HepG2 (cell line): ENCODE results near the gene TBXA2R. TPM values are rescaled to one million over a fixed set of nuclear protein-coding genes. Genes with fewer than 3 reads are reported as not detected.

Experiments
- ATAC-seq: fragments of 200-7000 bp; cut with Tn5 transposase; 3 replicates; pipeline ENCODE4 v1.9.1; 2020; ENCODE audit warnings: mild to moderate bottlenecking, moderate library complexity
- BruUV-seq: library from RNA; stranded (reverse); fragments of 400-500 nt; replicated peaks from 2 replicates; lab custom pipeline; 2021; lab: Mats Ljungman, UMichigan
- CTCF ChIA-PET: fragments of 300-600 bp; formaldehyde crosslinking; extraction: SDS; loops from one replicate; lab custom pipeline; 2021; ENCODE audit warnings: low total read pairs, inconsistent platforms, low intra/inter-chr PET ratio; lab: Yijun Ruan, JAX
- POLR2A ChIA-PET: fragments of 350-600 bp; sonication (Branson Sonifier 250); formaldehyde crosslinking; loops from one replicate; lab custom pipeline; 2020; ENCODE audit warnings: antibody characterized with exemption, inconsistent platforms; lab: Yijun Ruan, JAX
- DNase-seq: peaks from one replicate; pipeline ENCODE4 v3.0.0-alpha.2; 2015; ENCODE audit warnings: low spot score
- FAIRE-seq: peaks from 3 replicates; lab custom pipeline; 2011; peaks lifted over from hg19 to GRCh38; lab: Jason Lieb, UNC
- H2AFZ ChIP-seq: one replicate; pipeline ENCODE4 v1.6.1; 2011; ENCODE audit warnings: low read length, inconsistent platforms
- H3K27ac ChIP-seq: fragments of 300-600 bp; 3 replicates; pipeline ENCODE4 v1.8.0; 2011; ENCODE audit warnings: mixed run types, mild to moderate bottlenecking, mixed read lengths, low read length, inconsistent platforms; ENCODE audit not compliant: insufficient read depth; ENCODE audit errors: extremely low read length
- H3K27me3 ChIP-seq, 2 experiments: fragments of 200-600 bp in 1 of 2; 2 replicates in 1 of 2; 3 replicates in 1 of 2; pipeline versions ENCODE4 v1.6.0 to v1.8.0; 2011; ENCODE audit warnings: low read length in 2 of 2, mild to moderate bottlenecking in 2 of 2, moderate library complexity in 2 of 2, inconsistent platforms in 1 of 2; ENCODE audit not compliant: insufficient read depth in 2 of 2, control insufficient read depth in 1 of 2
- H3K36me3 ChIP-seq, 2 experiments: fragments of 200-600 bp in 1 of 2; replicated peaks in 1 of 2; 2 replicates in 1 of 2; 3 replicates in 1 of 2; pipeline versions ENCODE4 v1.5.1 to v1.8.0; 2011; ENCODE audit warnings: low read length in 2 of 2, inconsistent platforms in 1 of 2; ENCODE audit not compliant: insufficient read depth in 2 of 2, control insufficient read depth in 1 of 2
- H3K4me1 ChIP-seq: 2 replicates; pipeline ENCODE4 v1.5.1; 2012; ENCODE audit warnings: low read length, inconsistent platforms; ENCODE audit not compliant: insufficient read depth
- H3K4me2 ChIP-seq: 2 replicates; pipeline ENCODE4 v1.6.0; 2011; ENCODE audit warnings: low read depth, low read length, inconsistent platforms
- H3K4me3 ChIP-seq, 3 experiments: fragments of 200-600 bp in 1 of 3; sonication (generic), shearing (Covaris generic) in 1 of 3; replicated peaks in 1 of 3; 2 replicates each; pipeline ENCODE4 v1.5.1; 2011 to 2016; ENCODE audit warnings: low read length in 3 of 3, inconsistent platforms in 2 of 3, low read depth in 2 of 3, mild to moderate bottlenecking in 2 of 3, control low read depth in 1 of 3, mixed read lengths in 1 of 3; ENCODE audit not compliant: insufficient read depth in 1 of 3
- H3K79me2 ChIP-seq: one replicate; pipeline ENCODE4 v1.6.1; 2011; ENCODE audit warnings: low read length, inconsistent platforms; ENCODE audit not compliant: insufficient read depth
- H3K9ac ChIP-seq: 2 replicates; pipeline ENCODE4 v1.6.0; 2011; ENCODE audit warnings: mild to moderate bottlenecking, low read depth, low read length, inconsistent platforms; ENCODE audit not compliant: insufficient read depth
- H3K9me3 ChIP-seq: 2 replicates; pipeline ENCODE4 v1.5.1; 2012; ENCODE audit warnings: mild to moderate bottlenecking, low read length
- H4K20me1 ChIP-seq: 2 replicates; pipeline ENCODE4 v1.6.0; 2011; ENCODE audit warnings: inconsistent platforms, mild to moderate bottlenecking, low read length, moderate library complexity; ENCODE audit not compliant: insufficient read depth
- AGO2 ChIP-seq: fragments of 200-400 bp; formaldehyde crosslinking; optimal IDR thresholded peaks from 2 replicates; pipeline ENCODE3; 2017; ENCODE audit warnings: mild to moderate bottlenecking, low read depth, low read length, moderate library complexity
- DRAP1 ChIP-seq: IDR thresholded peaks from 2 replicates; pipeline ENCODE4 v1.6.1; 2016; ENCODE audit warnings: missing genetic modification reagents, missing compliant biosample characterization
- HOXA3 ChIP-seq: sonication (generic); formaldehyde crosslinking; IDR thresholded peaks from 2 replicates; pipeline ENCODE4 v1.5.0; 2020; ENCODE audit warnings: missing genetic modification reagents
- SOX13 ChIP-seq, 3 experiments: fragments of 450-650 bp in 1 of 3; sonication (generic) in 1 of 3; formaldehyde crosslinking in 1 of 3; IDR thresholded peaks in 2 of 3; conservative IDR thresholded peaks in 1 of 3; 2 replicates each; pipeline versions ENCODE4 v1.5.0 to v1.6.1; 2016 to 2020; ENCODE audit warnings: antibody characterized with exemption in 1 of 3, mild to moderate bottlenecking in 1 of 3, missing compliant biosample characterization in 1 of 3, missing genetic modification reagents in 1 of 3, moderate library complexity in 1 of 3
- ZBTB7A ChIP-seq: sonication (generic); formaldehyde crosslinking; IDR thresholded peaks from 2 replicates; pipeline ENCODE4 v1.8.0; 2022; ENCODE audit warnings: mild to moderate bottlenecking, missing genetic modification reagents
- ZNF10 ChIP-seq: sonication (generic); formaldehyde crosslinking; IDR thresholded peaks from 2 replicates; pipeline ENCODE4 v1.4.0; 2020; ENCODE audit warnings: mild to moderate bottlenecking, low read depth, missing genetic modification reagents, borderline replicate concordance
- ZNF883 ChIP-seq: sonication (generic); formaldehyde crosslinking; IDR thresholded peaks from 2 replicates; pipeline ENCODE4 v1.5.1; 2020; ENCODE audit warnings: mild to moderate bottlenecking, missing genetic modification reagents; ENCODE audit errors: not compliant biosample characterization
- WGBS: methylation state at CpG from one replicate; pipeline ENCODE4 v1.1.6; 2017; ENCODE audit warnings: low lambda C conversion rate; 5-methylcytosine and 5-hydroxymethylcytosine counted together
- in situ Hi-C: cut with HindIII; loops from 2 replicates; pipeline ENCODE4 v1.10.0; 2017; ENCODE audit warnings: low pct_unique_long_range_greater_than_20kb; ENCODE audit not compliant: extremely low pct_ligation_motif_present
- intact Hi-C: fragments of 100-400 bp; cut with micrococcal nuclease; formaldehyde crosslinking; loops from one replicate; pipeline ENCODE4 v1.10.0; 2022; ENCODE audit not compliant: unreplicated experiment
- polyA plus RNA-seq, 8 experiments: library from polyadenylated mRNA; depleted of rRNA in 3 of 8; stranded (reverse) in 7 of 8; unstranded in 1 of 8; fragments of >200 nt; fragmentation: Illumina TruSeq in 4 of 8; extraction: Trizol in 4 of 8; gene quantifications; 2 replicates each; pipeline versions ENCODE4 v1.2.1 to v1.2.3, GENCODE V29; 2011 to 2016; ENCODE audit warnings: low read depth in 4 of 8, missing spikeins in 1 of 8, mixed read lengths in 1 of 8; ENCODE audit not compliant: insufficient read depth in 1 of 8
- total RNA-seq, 5 experiments: library from RNA; depleted of rRNA; stranded (reverse); fragments of >200 nt; fragmentation: Illumina TruSeq; extraction: Trizol; gene quantifications; 2 replicates each; pipeline ENCODE4 v1.2.3, GENCODE V29; 2016; ENCODE audit warnings: low read depth in 1 of 5

The TBXA2R gene
- total and polyA plus RNA-seq, 2 of the 13 experiments (the other 11 are each of a cell fraction or from before 2014, with no cell fraction given) = 0.09 TPM; not detected in 1

GRCh38 chr19:3636962-3637361 is 30.3 kb upstream of the TBXA2R start:
- no TSS peak for BruUV-seq
- ATAC-seq (no peak), DNase-seq (no peak), FAIRE-seq (no peak)
- H3K4me1 ChIP-seq = no peaks in the 10 kb centered on the region
- H3K27me3 ChIP-seq = no peaks in the 10 kb centered on the region
- TF ChIP-seq AGO2 = peak; percentile 26
- no peak for TF ChIP-seq HOXA3 (CRISPR knock-in tag)
- POLR2A ChIA-PET = no interaction called here
- H3K9me3 ChIP-seq = no peaks in the 10 kb centered on the region
- H3K79me2 ChIP-seq = no peaks in the 10 kb centered on the region
- no peaks in the 10 kb centered on the region for H4K20me1 ChIP-seq
- intact Hi-C loops = no loop called here
- H3K4me2 ChIP-seq = no peak overlapping the region
- H3K9ac ChIP-seq = no peak overlapping the region
- WGBS = 87% methylated on average over 5 of the region's 20 CpGs
- H3K27ac ChIP-seq = no peak overlapping the region
- CTCF ChIA-PET = no interaction called here
- H3K4me3 ChIP-seq = no peak overlapping the region
- peaks cover 2 to 3% of the 10 kb centered on the region in 2 experiments; a peak in 2 of 5 replicates for H3K36me3 ChIP-seq
- no peak overlapping the region for H2AFZ ChIP-seq
- in situ Hi-C loops = no loop called here

GRCh38 chr19:3636506-3636905 is 29.8 kb upstream of the TBXA2R start:
- ATAC-seq (no peak), DNase-seq (no peak), FAIRE-seq (no peak)
- Histone ChIP-seq H3K4me1 (no peaks in the 10 kb centered on the region), H3K4me2 (no peak overlapping the region), H3K27me3 (no peaks in the 10 kb centered on the region), H2AFZ (no peak overlapping the region), H4K20me1 (no peaks in the 10 kb centered on the region), H3K36me3 (peaks cover 2 to 6% of the 10 kb centered on the region in 2 experiments; a peak in 1 of 5 replicates), H3K27ac (no peak overlapping the region), H3K79me2 (no peaks in the 10 kb centered on the region), H3K9ac (no peak overlapping the region), H3K9me3 (no peaks in the 10 kb centered on the region), H3K4me3 (no peak overlapping the region)
- BruUV-seq = no TSS peak
- intact Hi-C loops = no loop called here
- no peak for TF ChIP-seq ZNF883 (CRISPR knock-in tag)
- no peak for TF ChIP-seq SOX13 (IDR thresholded peaks at IDR 0.05)
- TF ChIP-seq SOX13 (CRISPR knock-in tag; conservative IDR thresholded peaks at IDR 0.05 in 1 of 2, IDR thresholded peaks at IDR 0.05 in 1 of 2) = no peak
- no peak for TF ChIP-seq ZNF10 (CRISPR knock-in tag)
- no peak for TF ChIP-seq DRAP1 (CRISPR knock-in tag)
- TF ChIP-seq ZBTB7A (CRISPR knock-in tag) = no peak
- in situ Hi-C loops = no loop called here
- WGBS = 95% methylated on average over 6 of the region's 20 CpGs
- CTCF ChIA-PET = no interaction called here
- POLR2A ChIA-PET = no interaction called here
